Activated B cell treated with CpG ODN at 0.5 μM for 24 hours (primary cell): ENCODE results near the gene ZNF821. TPM values are rescaled to one million over a fixed set of nuclear protein-coding genes. Genes with fewer than 3 reads are reported as not detected.
A peak's percentile ranks its signal among the peaks of the same experiment; 100 is the strongest.

Experiments
- ATAC-seq: fragments of 200-7000 bp; cut with Tn5 transposase; one replicate; pipeline ENCODE4 v1.10.0; 2021; ENCODE audit warnings: low read depth, mild to moderate bottlenecking, moderate library complexity
- CTCF ChIA-PET: fragments of 350-600 bp; sonication (Branson Sonifier 250); formaldehyde crosslinking; loops from one replicate; lab custom pipeline; 2021; ENCODE audit warnings: antibody characterized with exemption; lab: Charles Lee
- POLR2A ChIA-PET: fragments of 350-600 bp; sonication (Branson Sonifier 250); formaldehyde crosslinking; loops from one replicate; lab custom pipeline; 2021; ENCODE audit warnings: antibody characterized with exemption; lab: Charles Lee
- DNase-seq: peaks from one replicate; pipeline ENCODE4 v3.0.0; 2022
- H3K27ac Mint-ChIP-seq: one replicate; pipeline ENCODE4 v1.8.0; 2020; ENCODE audit warnings: mixed read lengths
- H3K27me3 Mint-ChIP-seq: one replicate; pipeline ENCODE4 v1.8.0; 2021; ENCODE audit warnings: mixed read lengths
- H3K36me3 Mint-ChIP-seq: one replicate; pipeline ENCODE4 v1.8.0; 2021; ENCODE audit warnings: low read depth, mixed read lengths
- H3K4me1 Mint-ChIP-seq: one replicate; pipeline ENCODE4 v1.8.0; 2021; ENCODE audit warnings: mixed read lengths
- H3K4me3 Mint-ChIP-seq: one replicate; pipeline ENCODE4 v1.8.0; 2020; ENCODE audit warnings: mild to moderate bottlenecking, mixed read lengths
- H3K9me3 Mint-ChIP-seq: one replicate; pipeline ENCODE4 v1.8.0; 2020; ENCODE audit warnings: mixed read lengths
- intact Hi-C: fragments of 100-400 bp; cut with micrococcal nuclease; formaldehyde crosslinking; loops from one replicate; pipeline ENCODE4 v1.15.1; 2024
- total RNA-seq: library from RNA; stranded (reverse); gene quantifications from 2 replicates; pipeline ENCODE4 v1.2.3, GENCODE V29; 2022
- TF ChIP-seq, protein P1 (sequence below): fragments of 200-600 bp; IDR thresholded peaks from one replicate; pipeline ENCODE4 v1.8.0; 2022; ENCODE audit warnings: antibody characterized with exemption, mild to moderate bottlenecking

The ZNF821 gene
- total RNA-seq, 1 donor from 2014 or later, result 13.6 TPM

DNA sequence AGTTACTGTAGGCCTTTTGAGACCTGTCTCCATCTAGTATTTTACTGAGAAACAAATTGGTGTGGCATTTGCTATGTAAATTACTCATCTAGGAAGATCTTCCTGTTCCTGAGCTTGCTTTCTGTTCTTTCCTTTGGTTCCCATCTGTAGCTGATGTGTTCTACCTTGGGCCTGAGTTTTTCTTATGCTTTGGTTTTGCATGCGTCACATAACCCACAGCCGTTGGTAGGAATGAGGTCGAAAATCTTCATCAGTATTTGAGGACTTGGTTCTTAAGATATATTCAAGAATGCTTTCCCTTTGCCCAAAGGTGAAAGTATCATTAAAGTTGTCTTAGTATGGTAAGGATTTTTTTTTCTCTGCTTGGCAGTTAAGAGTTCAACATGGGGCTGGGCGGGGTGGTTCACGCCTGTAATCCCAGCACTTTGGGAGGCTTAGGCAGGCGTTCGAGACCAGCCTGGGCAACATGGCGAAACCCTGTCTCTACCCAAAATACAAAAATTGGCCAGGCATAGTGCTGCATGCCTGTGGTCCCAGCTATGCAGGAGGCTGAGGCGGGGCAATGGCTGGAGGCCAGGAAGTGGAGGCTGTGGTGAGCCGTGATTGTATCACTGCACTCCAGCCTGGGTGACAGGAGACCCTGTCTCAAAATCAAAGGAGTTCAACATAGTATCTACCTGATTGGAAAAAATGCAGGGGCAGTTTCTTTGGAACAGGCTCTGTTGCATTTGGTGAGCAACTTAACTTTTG, 40.1 kb upstream of the ZNF821 start:
- intact Hi-C loops, result no loop called here
- Mint-ChIP-seq H3K27me3 (no peaks in the 10 kb centered on the region), H3K27ac (no peak overlapping the region), H3K9me3 (no peaks in the 10 kb centered on the region), H3K36me3 (peaks cover 91% of the 10 kb centered on the region), H3K4me1 (peaks cover 1% of the 10 kb centered on the region), H3K4me3 (no peak overlapping the region)
- DNase-seq (no peak), ATAC-seq (no peak)
- TF ChIP-seq, protein P1, sequence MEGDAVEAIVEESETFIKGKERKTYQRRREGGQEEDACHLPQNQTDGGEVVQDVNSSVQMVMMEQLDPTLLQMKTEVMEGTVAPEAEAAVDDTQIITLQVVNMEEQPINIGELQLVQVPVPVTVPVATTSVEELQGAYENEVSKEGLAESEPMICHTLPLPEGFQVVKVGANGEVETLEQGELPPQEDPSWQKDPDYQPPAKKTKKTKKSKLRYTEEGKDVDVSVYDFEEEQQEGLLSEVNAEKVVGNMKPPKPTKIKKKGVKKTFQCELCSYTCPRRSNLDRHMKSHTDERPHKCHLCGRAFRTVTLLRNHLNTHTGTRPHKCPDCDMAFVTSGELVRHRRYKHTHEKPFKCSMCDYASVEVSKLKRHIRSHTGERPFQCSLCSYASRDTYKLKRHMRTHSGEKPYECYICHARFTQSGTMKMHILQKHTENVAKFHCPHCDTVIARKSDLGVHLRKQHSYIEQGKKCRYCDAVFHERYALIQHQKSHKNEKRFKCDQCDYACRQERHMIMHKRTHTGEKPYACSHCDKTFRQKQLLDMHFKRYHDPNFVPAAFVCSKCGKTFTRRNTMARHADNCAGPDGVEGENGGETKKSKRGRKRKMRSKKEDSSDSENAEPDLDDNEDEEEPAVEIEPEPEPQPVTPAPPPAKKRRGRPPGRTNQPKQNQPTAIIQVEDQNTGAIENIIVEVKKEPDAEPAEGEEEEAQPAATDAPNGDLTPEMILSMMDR, result no peak
- POLR2A ChIA-PET, result interaction anchor here (0.6 kb wide), 1 partner anchor 129 kb away, joined by 3 read pairs; no protein-coding TSS in a partner anchor
- CTCF ChIA-PET, result no interaction called here

DNA sequence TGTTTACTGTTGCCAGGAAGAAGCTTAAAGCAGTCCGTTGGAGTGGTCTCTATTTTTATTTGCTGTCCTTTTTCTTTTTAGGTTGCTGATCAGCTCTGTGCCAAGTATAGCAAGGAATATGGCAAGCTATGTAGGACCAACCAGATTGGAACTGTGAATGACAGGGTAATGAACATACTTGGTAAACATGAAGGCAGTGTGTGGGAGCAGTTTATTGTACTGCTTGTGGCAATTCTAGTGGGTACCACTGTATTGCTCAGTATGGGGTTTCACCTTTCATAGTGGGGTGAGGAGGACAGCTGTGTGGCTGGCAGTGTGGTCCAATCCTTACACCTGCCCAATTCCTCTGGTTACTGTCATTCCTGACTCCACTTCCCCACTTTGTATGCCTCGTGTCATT, 36.7 kb upstream of the ZNF821 start:
- POLR2A ChIA-PET, result interaction anchor here (0.6 to 0.8 kb wide), 2 partner anchors 10 to 22 kb away, joined by 4 to 6 read pairs; no protein-coding TSS in a partner anchor
- intact Hi-C loops, result no loop called here
- Mint-ChIP-seq H3K27ac (no peak overlapping the region), H3K4me1 (peaks cover 17% of the 10 kb centered on the region), H3K36me3 (peaks cover 90% of the 10 kb centered on the region), H3K4me3 (no peak overlapping the region), H3K27me3 (no peaks in the 10 kb centered on the region), H3K9me3 (no peaks in the 10 kb centered on the region)
- no peak for DNase-seq
- CTCF ChIA-PET, result no interaction called here
- TF ChIP-seq, protein P1, result no peak
- ATAC-seq, result no peak

DNA sequence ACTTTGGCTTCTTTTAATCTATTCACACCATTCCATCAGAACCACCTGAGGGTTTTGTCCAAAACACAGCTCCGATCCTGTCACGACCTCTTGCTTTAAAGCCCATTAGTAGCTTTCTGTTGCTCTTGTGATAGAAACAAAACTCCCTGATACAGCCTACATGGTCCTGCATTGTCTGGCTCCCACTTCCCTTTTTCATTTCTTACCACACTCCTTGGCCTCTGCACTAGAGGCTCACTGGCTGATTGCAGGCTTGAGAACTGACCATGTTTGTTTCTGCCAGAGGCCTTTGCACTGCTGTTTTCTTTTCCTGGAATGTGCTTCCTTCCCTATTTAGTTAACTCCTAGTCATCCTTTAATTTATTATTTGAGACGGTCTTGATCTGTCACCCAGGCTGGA, 35.1 kb upstream of the ZNF821 start:
- intact Hi-C loops, result no loop called here
- H3K4me3 Mint-ChIP-seq, result no peak overlapping the region
- H3K4me1 Mint-ChIP-seq, result peaks cover 29% of the 10 kb centered on the region
- no peaks in the 10 kb centered on the region for H3K9me3 Mint-ChIP-seq
- ChIA-PET POLR2A (interaction anchor here (1.1 kb wide), 1 partner anchor 36 kb away, joined by 3 read pairs; no protein-coding TSS in a partner anchor), CTCF (no interaction called here)
- no peak overlapping the region for H3K27ac Mint-ChIP-seq
- peak; percentile 57 for ATAC-seq
- no peaks in the 10 kb centered on the region for H3K27me3 Mint-ChIP-seq
- TF ChIP-seq, protein P1, result no peak
- peaks cover 85% of the 10 kb centered on the region for H3K36me3 Mint-ChIP-seq
- DNase-seq, result no peak

DNA sequence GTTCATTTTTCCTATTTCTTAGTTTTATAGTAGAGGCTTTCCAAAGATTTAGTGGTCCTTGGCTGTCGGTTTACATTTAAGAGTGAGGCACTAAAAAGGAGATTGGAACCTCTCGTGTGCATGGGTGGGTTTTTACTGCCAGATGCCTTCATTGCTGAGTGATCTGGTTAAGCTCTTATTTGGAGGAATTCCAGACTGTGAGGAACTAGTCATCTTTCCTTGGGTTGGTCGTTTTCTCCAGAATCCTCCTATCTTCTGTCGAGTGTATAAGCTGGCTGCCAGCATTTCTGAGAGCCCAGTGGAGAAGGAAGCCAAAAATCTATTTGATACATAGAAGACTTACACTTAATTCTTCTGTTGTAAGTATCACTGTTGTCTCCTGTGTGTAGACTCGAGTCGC, 33.9 kb upstream of the ZNF821 start:
- Mint-ChIP-seq H3K4me1 (peaks cover 37% of the 10 kb centered on the region), H3K27ac (no peak overlapping the region), H3K36me3 (peaks cover 81% of the 10 kb centered on the region), H3K9me3 (no peaks in the 10 kb centered on the region), H3K27me3 (no peaks in the 10 kb centered on the region), H3K4me3 (no peak overlapping the region)
- ChIA-PET POLR2A (no interaction called here), CTCF (no interaction called here)
- intact Hi-C loops, result no loop called here
- no peak for ATAC-seq
- TF ChIP-seq, protein P1, result no peak
- no peak for DNase-seq

DNA sequence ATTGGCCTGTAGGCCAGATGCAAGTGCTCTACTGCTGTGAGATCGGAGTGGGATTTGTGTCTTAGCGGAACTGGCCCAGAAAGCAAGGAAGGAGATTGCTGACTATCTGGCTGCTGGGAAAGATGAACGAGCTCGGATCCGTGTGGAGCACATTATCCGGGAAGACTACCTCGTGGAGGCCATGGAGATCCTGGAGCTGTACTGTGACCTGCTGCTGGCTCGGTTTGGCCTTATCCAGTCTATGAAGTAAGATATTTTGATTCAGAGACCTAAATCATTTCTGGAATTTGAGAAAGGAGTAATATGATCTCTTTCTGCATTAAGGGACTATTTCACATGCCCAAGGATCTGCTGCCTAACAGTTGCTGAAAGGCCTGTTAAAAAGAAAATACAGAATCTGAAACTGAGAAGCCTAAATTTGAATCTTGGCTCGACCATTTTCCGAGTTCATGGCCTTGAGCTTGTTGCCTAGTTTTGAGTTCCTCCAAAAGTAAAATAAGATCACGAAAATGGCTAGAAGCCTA, 32.5 kb upstream of the ZNF821 start:
- no peaks in the 10 kb centered on the region for H3K9me3 Mint-ChIP-seq
- TF ChIP-seq, protein P1, result no peak
- DNase-seq (no peak), ATAC-seq (no peak)
- POLR2A ChIA-PET, result no interaction called here
- H3K36me3 Mint-ChIP-seq, result peaks cover 76% of the 10 kb centered on the region
- H3K4me1 Mint-ChIP-seq, result peaks cover 47% of the 10 kb centered on the region
- H3K4me3 Mint-ChIP-seq, result no peak overlapping the region
- intact Hi-C loops, result no loop called here
- no peak overlapping the region for H3K27ac Mint-ChIP-seq
- H3K27me3 Mint-ChIP-seq, result no peaks in the 10 kb centered on the region
- CTCF ChIA-PET, result no interaction called here
